ENCODE data around the gene DCHS2.
A peak's percentile ranks its signal among the peaks of the same experiment; 100 is the strongest.
"Not testable (repeated sequence)": the region's sequence is repeated elsewhere in the genome, so short reads cannot be mapped to it uniquely, and the experiment has no call there.

Gene DCHS2

GRCh38 chr4:154230091-154230490 is 261.5 kb downstream of the DCHS2 start:
- no peak overlapping the region for H3K27ac ChIP-seq (ENCODE audit: low read depth, low read length, severe bottlenecking)
- 86 to 88% methylated on average over 1 to 2 of the region's 2 CpGs for WGBS, 2 experiments (ENCODE audit: insufficient coverage in 2 of 2)
- H3K4me3 ChIP-seq (ENCODE audit: extremely low read depth, insufficient read depth, low read length, poor library complexity, severe bottlenecking): no peak overlapping the region
- H3K36me3 ChIP-seq (ENCODE audit: control insufficient read depth, insufficient read depth, low read length): no peaks in the 10 kb centered on the region
- no peaks in the 10 kb centered on the region for H3K4me1 ChIP-seq (ENCODE audit: control insufficient read depth, insufficient read depth, low read length, poor library complexity, severe bottlenecking)
- H3K9me3 ChIP-seq (ENCODE audit: control insufficient read depth, low read length): no peaks in the 10 kb centered on the region

GRCh38 chr4:154222875-154223274 is 268.7 kb downstream of the DCHS2 start:
- Histone ChIP-seq H3K4me3 (ENCODE audit: extremely low read depth, insufficient read depth, low read length, poor library complexity, severe bottlenecking) (no peak overlapping the region), H3K4me1 (ENCODE audit: control insufficient read depth, insufficient read depth, low read length, poor library complexity, severe bottlenecking) (no peaks in the 10 kb centered on the region), H3K9me3 (ENCODE audit: control insufficient read depth, low read length) (no peaks in the 10 kb centered on the region), H3K27ac (ENCODE audit: low read depth, low read length, severe bottlenecking) (no peak overlapping the region), H3K36me3 (ENCODE audit: control insufficient read depth, insufficient read depth, low read length) (no peaks in the 10 kb centered on the region)

GRCh38 chr4:154218051-154218450 is 273.5 kb downstream of the DCHS2 start:
- Histone ChIP-seq H3K27ac (ENCODE audit: low read depth, low read length, severe bottlenecking) (no peak overlapping the region), H3K4me1 (ENCODE audit: control insufficient read depth, insufficient read depth, low read length, poor library complexity, severe bottlenecking) (no peaks in the 10 kb centered on the region), H3K9me3 (ENCODE audit: control insufficient read depth, low read length) (no peaks in the 10 kb centered on the region), H3K36me3 (ENCODE audit: control insufficient read depth, insufficient read depth, low read length) (no peaks in the 10 kb centered on the region), H3K4me3 (ENCODE audit: extremely low read depth, insufficient read depth, low read length, poor library complexity, severe bottlenecking) (no peak overlapping the region)

GRCh38 chr4:154217384-154217783 is 274.2 kb downstream of the DCHS2 start:
- H3K27ac ChIP-seq (ENCODE audit: low read depth, low read length, severe bottlenecking); H3K4me3 ChIP-seq (ENCODE audit: extremely low read depth, insufficient read depth, low read length, poor library complexity, severe bottlenecking); H3K4me1 ChIP-seq (ENCODE audit: control insufficient read depth, insufficient read depth, low read length, poor library complexity, severe bottlenecking); H3K9me3 ChIP-seq (ENCODE audit: control insufficient read depth, low read length); H3K36me3 ChIP-seq (ENCODE audit: control insufficient read depth, insufficient read depth, low read length): not testable (repeated sequence)
- 78% methylated on average over 6 of the region's 13 CpGs; no CpG with 5 or more reads in 1 of the 2 experiments for WGBS, 2 experiments (ENCODE audit: insufficient coverage in 2 of 2)

GRCh38 chr4:154211506-154211905 is 280.1 kb downstream of the DCHS2 start:
- Histone ChIP-seq H3K9me3 (ENCODE audit: control insufficient read depth, low read length) (no peaks in the 10 kb centered on the region), H3K4me3 (ENCODE audit: extremely low read depth, insufficient read depth, low read length, poor library complexity, severe bottlenecking) (no peak overlapping the region), H3K36me3 (ENCODE audit: control insufficient read depth, insufficient read depth, low read length) (no peaks in the 10 kb centered on the region), H3K4me1 (ENCODE audit: control insufficient read depth, insufficient read depth, low read length, poor library complexity, severe bottlenecking) (no peaks in the 10 kb centered on the region), H3K27ac (ENCODE audit: low read depth, low read length, severe bottlenecking) (no peak overlapping the region)
- no CpG with 5 or more reads among the region's 1 CpG for WGBS, 2 experiments (ENCODE audit: insufficient coverage in 2 of 2)

- H3K4me1 ChIP-seq (ENCODE audit: control insufficient read depth, insufficient read depth, low read length, poor library complexity, severe bottlenecking): no peaks in the 10 kb centered on the region
- no peak overlapping the region for H3K27ac ChIP-seq (ENCODE audit: low read depth, low read length, severe bottlenecking)
- no peaks in the 10 kb centered on the region for H3K9me3 ChIP-seq (ENCODE audit: control insufficient read depth, low read length)
- no peaks in the 10 kb centered on the region for H3K36me3 ChIP-seq (ENCODE audit: control insufficient read depth, insufficient read depth, low read length)
- 50% methylated on average over 2 to 5 of the region's 5 CpGs for WGBS, 2 experiments (ENCODE audit: insufficient coverage in 2 of 2)
- H3K4me3 ChIP-seq (ENCODE audit: extremely low read depth, insufficient read depth, low read length, poor library complexity, severe bottlenecking): no peak overlapping the region
Observed at GRCh38 chr4:154208424-154208823, 283.2 kb downstream of the DCHS2 start.

GRCh38 chr4:154205471-154205870 is 286.1 kb downstream of the DCHS2 start:
- 88 to 95% methylated on average over 2 to 3 of the region's 3 CpGs for WGBS, 2 experiments (ENCODE audit: insufficient coverage in 2 of 2)
- Histone ChIP-seq H3K4me1 (ENCODE audit: control insufficient read depth, insufficient read depth, low read length, poor library complexity, severe bottlenecking) (no peaks in the 10 kb centered on the region), H3K36me3 (ENCODE audit: control insufficient read depth, insufficient read depth, low read length) (no peaks in the 10 kb centered on the region), H3K27ac (ENCODE audit: low read depth, low read length, severe bottlenecking) (peak overlapping the region; percentile 50), H3K9me3 (ENCODE audit: control insufficient read depth, low read length) (no peaks in the 10 kb centered on the region), H3K4me3 (ENCODE audit: extremely low read depth, insufficient read depth, low read length, poor library complexity, severe bottlenecking) (no peak overlapping the region)

- Histone ChIP-seq H3K9me3 (ENCODE audit: control insufficient read depth, low read length) (peaks cover 12% of the 10 kb centered on the region), H3K36me3 (ENCODE audit: control insufficient read depth, insufficient read depth, low read length) (no peaks in the 10 kb centered on the region), H3K27ac (ENCODE audit: low read depth, low read length, severe bottlenecking) (no peak overlapping the region), H3K4me3 (ENCODE audit: extremely low read depth, insufficient read depth, low read length, poor library complexity, severe bottlenecking) (no peak overlapping the region), H3K4me1 (ENCODE audit: control insufficient read depth, insufficient read depth, low read length, poor library complexity, severe bottlenecking) (peaks cover 4% of the 10 kb centered on the region)
Observed at GRCh38 chr4:154194649-154195048, 296.9 kb downstream of the DCHS2 start.

GRCh38 chr4:154192585-154192984 is 299.0 kb downstream of the DCHS2 start:
- H3K27ac ChIP-seq (ENCODE audit: low read depth, low read length, severe bottlenecking): no peak overlapping the region
- H3K9me3 ChIP-seq (ENCODE audit: control insufficient read depth, low read length): peaks cover 12% of the 10 kb centered on the region
- peaks cover 14% of the 10 kb centered on the region for H3K4me1 ChIP-seq (ENCODE audit: control insufficient read depth, insufficient read depth, low read length, poor library complexity, severe bottlenecking)
- H3K36me3 ChIP-seq (ENCODE audit: control insufficient read depth, insufficient read depth, low read length): no peaks in the 10 kb centered on the region
- 92 to 94% methylated on average over 6 of the region's 8 CpGs for WGBS, 2 experiments (ENCODE audit: insufficient coverage in 2 of 2)
- H3K4me3 ChIP-seq (ENCODE audit: extremely low read depth, insufficient read depth, low read length, poor library complexity, severe bottlenecking): no peak overlapping the region

GRCh38 chr4:154189346-154189745 is 302.3 kb downstream of the DCHS2 start:
- H3K27ac ChIP-seq (ENCODE audit: low read depth, low read length, severe bottlenecking): peak overlapping the region; percentile 41
- H3K4me3 ChIP-seq (ENCODE audit: extremely low read depth, insufficient read depth, low read length, poor library complexity, severe bottlenecking): no peak overlapping the region
- peaks cover 21% of the 10 kb centered on the region for H3K4me1 ChIP-seq (ENCODE audit: control insufficient read depth, insufficient read depth, low read length, poor library complexity, severe bottlenecking)
- WGBS, 2 experiments (ENCODE audit: insufficient coverage in 2 of 2): 85 to 88% methylated on average over 3 to 4 of the region's 4 CpGs
- no peaks in the 10 kb centered on the region for H3K9me3 ChIP-seq (ENCODE audit: control insufficient read depth, low read length)
- H3K36me3 ChIP-seq (ENCODE audit: control insufficient read depth, insufficient read depth, low read length): no peaks in the 10 kb centered on the region

GRCh38 chr4:154186888-154187287 is 304.7 kb downstream of the DCHS2 start:
- no peaks in the 10 kb centered on the region for H3K36me3 ChIP-seq (ENCODE audit: control insufficient read depth, insufficient read depth, low read length)
- H3K4me1 ChIP-seq (ENCODE audit: control insufficient read depth, insufficient read depth, low read length, poor library complexity, severe bottlenecking): peaks cover 21% of the 10 kb centered on the region
- no peak overlapping the region for H3K4me3 ChIP-seq (ENCODE audit: extremely low read depth, insufficient read depth, low read length, poor library complexity, severe bottlenecking)
- WGBS, 2 experiments (ENCODE audit: insufficient coverage in 2 of 2): no CpG with 5 or more reads among the region's 3 CpGs
- no peaks in the 10 kb centered on the region for H3K9me3 ChIP-seq (ENCODE audit: control insufficient read depth, low read length)
- H3K27ac ChIP-seq (ENCODE audit: low read depth, low read length, severe bottlenecking): no peak overlapping the region

- Histone ChIP-seq H3K36me3 (ENCODE audit: control insufficient read depth, insufficient read depth, low read length) (no peaks in the 10 kb centered on the region), H3K4me3 (ENCODE audit: extremely low read depth, insufficient read depth, low read length, poor library complexity, severe bottlenecking) (no peak overlapping the region), H3K4me1 (ENCODE audit: control insufficient read depth, insufficient read depth, low read length, poor library complexity, severe bottlenecking) (peaks cover 21% of the 10 kb centered on the region), H3K9me3 (ENCODE audit: control insufficient read depth, low read length) (no peaks in the 10 kb centered on the region), H3K27ac (ENCODE audit: low read depth, low read length, severe bottlenecking) (no peak overlapping the region)
- WGBS, 2 experiments (ENCODE audit: insufficient coverage in 2 of 2): 83 to 96% methylated on average over 5 of the region's 6 CpGs
Observed at GRCh38 chr4:154186035-154186434, 305.6 kb downstream of the DCHS2 start.

All from mesodermal cell (in vitro differentiated cells).